ENCODE results near the gene SCYGR5.
"Not testable (repeated sequence)": the region's sequence is repeated elsewhere in the genome, so short reads cannot be mapped to it uniquely, and the experiment has no call there.

Gene SCYGR5

GRCh38 chr2:227666631-227667170 lies at the start of gene SCYGR5:
TSS of gene SCYGR5 (plus strand) at chr2:227666804. CDS start at chr2:227666804, 0 bp downstream.
- not testable (repeated sequence) for H3K4me1 Mint-ChIP-seq; H3K27ac Mint-ChIP-seq (ENCODE audit: low read depth); H3K36me3 Mint-ChIP-seq (ENCODE audit: insufficient read depth); DNase-seq (ENCODE audit: low spot score in 2 of 2); ATAC-seq (replicated peaks; ENCODE audit: extremely low read depth, poor library complexity, severe bottlenecking); H3K9me3 Mint-ChIP-seq; H3K4me3 Mint-ChIP-seq
- peaks cover 32% of the 10 kb centered on the region for H3K27me3 Mint-ChIP-seq

DNA sequence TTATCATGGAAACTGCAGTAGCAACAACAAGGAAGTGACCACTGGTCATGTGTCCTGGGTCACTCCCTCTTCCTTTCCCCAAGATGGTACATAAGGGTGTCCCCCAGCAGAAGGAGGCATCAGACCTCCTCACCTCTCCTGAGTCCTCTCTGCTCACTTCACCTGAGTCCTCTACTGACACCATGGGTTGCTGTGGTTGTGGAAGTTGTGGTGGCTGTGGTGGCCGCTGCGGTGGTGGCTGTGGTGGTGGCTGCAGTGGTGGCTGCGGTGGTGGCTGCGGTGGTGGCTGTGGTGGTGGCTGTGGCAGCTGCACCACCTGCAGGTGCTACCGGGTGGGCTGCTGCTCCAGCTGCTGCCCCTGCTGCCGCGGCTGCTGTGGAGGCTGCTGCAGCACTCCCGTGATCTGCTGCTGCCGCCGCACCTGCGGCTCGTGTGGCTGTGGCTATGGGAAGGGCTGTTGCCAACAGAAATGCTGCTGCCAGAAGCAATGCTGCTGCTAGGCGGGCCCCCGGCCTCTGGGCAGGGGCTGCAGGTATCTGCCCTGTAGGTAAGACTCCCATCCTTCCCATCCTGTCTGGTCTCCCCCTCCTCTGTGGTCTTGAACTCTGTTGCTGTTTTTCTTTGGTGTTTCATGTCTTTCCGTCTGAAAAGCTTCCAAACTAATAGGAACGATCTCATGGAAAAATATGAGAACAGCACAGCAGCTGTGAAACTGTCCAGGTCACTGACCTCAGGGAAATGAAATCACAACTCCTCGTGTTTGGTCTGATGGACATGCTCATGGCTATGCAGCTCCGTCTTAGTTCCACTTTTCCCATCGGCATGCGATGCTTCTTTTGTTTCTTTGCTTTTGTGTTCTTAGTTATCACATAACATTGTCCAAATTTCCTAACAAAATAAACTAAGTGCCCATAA lies 49.0 kb upstream of the SCYGR5 start, which contains the start of gene SCYGR4:
TSS of gene SCYGR4 (plus strand) at position 183 of the 915 bp plus-strand sequence. CDS start at position 183, 0 bp downstream.
- H3K4me3 Mint-ChIP-seq, result no peak within 1 kb of the TSS
- H3K9me3 Mint-ChIP-seq, result no peaks in the 10 kb centered on the region
- no peak for DNase-seq (ENCODE audit: low spot score in 2 of 2)

GRCh38 chr2:227623226-227623625 lies 43.4 kb upstream of the SCYGR5 start:
- no peak for DNase-seq (ENCODE audit: low spot score in 2 of 2)
- no peak overlapping the region for H3K27ac Mint-ChIP-seq (ENCODE audit: low read depth)
- no peaks in the 10 kb centered on the region for H3K9me3 Mint-ChIP-seq
- H3K4me1 Mint-ChIP-seq, result no peaks in the 10 kb centered on the region
- H3K4me3 Mint-ChIP-seq, result no peak overlapping the region
- ATAC-seq (replicated peaks; ENCODE audit: extremely low read depth, poor library complexity, severe bottlenecking), result no peak
- H3K27me3 Mint-ChIP-seq, result peaks cover 23% of the 10 kb centered on the region
- no peaks in the 10 kb centered on the region for H3K36me3 Mint-ChIP-seq (ENCODE audit: insufficient read depth)

More for the DNA sequence above, 49.0 kb upstream of the SCYGR5 start, which contains the start of gene SCYGR4:
- no peak within 1 kb of the TSS for H3K27ac Mint-ChIP-seq (ENCODE audit: low read depth)
- no peak for ATAC-seq (replicated peaks; ENCODE audit: extremely low read depth, poor library complexity, severe bottlenecking)
- no peaks in the 10 kb centered on the region for H3K36me3 Mint-ChIP-seq (ENCODE audit: insufficient read depth)
- no peaks in the 10 kb centered on the region for H3K4me1 Mint-ChIP-seq
- H3K27me3 Mint-ChIP-seq, result peaks cover 33% of the 10 kb centered on the region

DNA sequence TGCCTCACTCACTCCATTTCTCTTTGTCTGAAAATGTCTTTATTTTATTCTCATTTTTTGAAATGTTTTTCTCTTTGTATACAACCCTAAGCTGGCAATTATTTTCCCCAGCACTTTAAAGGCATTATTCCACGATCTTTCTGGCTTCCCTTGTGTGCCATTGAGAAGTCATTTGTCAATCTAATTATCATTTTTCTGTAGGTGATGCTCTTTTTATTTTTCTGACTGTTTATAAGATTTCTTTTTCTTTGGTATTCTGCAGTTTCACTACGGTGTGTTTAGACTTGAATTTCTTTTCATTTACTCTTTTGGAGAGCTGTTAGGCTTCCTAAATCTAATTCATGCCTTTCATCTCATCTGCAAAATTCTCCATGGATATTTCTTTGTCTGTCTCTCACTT lies 41.2 kb upstream of the SCYGR5 start:
- ATAC-seq (replicated peaks; ENCODE audit: extremely low read depth, poor library complexity, severe bottlenecking) (no peak), DNase-seq (ENCODE audit: low spot score in 2 of 2) (no peak)
- no peaks in the 10 kb centered on the region for H3K36me3 Mint-ChIP-seq (ENCODE audit: insufficient read depth)
- H3K4me3 Mint-ChIP-seq, result no peak overlapping the region
- no peaks in the 10 kb centered on the region for H3K9me3 Mint-ChIP-seq
- no peaks in the 10 kb centered on the region for H3K4me1 Mint-ChIP-seq
- H3K27me3 Mint-ChIP-seq, result peaks cover 34% of the 10 kb centered on the region
- no peak overlapping the region for H3K27ac Mint-ChIP-seq (ENCODE audit: low read depth)

GRCh38 chr2:227626580-227627151 lies 39.9 kb upstream of the SCYGR5 start:
- Mint-ChIP-seq H3K4me1 (no peaks in the 10 kb centered on the region), H3K27me3 (peaks cover 40% of the 10 kb centered on the region), H3K4me3 (no peak overlapping the region), H3K9me3 (no peaks in the 10 kb centered on the region), H3K27ac (ENCODE audit: low read depth) (no peak overlapping the region), H3K36me3 (ENCODE audit: insufficient read depth) (no peaks in the 10 kb centered on the region)
- ATAC-seq (replicated peaks; ENCODE audit: extremely low read depth, poor library complexity, severe bottlenecking) (no peak), DNase-seq (ENCODE audit: low spot score in 2 of 2) (no peak)

- H3K27me3 Mint-ChIP-seq, result peaks cover 38% of the 10 kb centered on the region
- no peaks in the 10 kb centered on the region for H3K36me3 Mint-ChIP-seq (ENCODE audit: insufficient read depth)
- H3K9me3 Mint-ChIP-seq, result no peaks in the 10 kb centered on the region
- DNase-seq (ENCODE audit: low spot score in 2 of 2), result no peak
- no peak overlapping the region for H3K4me3 Mint-ChIP-seq
- ATAC-seq (replicated peaks; ENCODE audit: extremely low read depth, poor library complexity, severe bottlenecking), result no peak
- H3K4me1 Mint-ChIP-seq, result no peaks in the 10 kb centered on the region
- no peak overlapping the region for H3K27ac Mint-ChIP-seq (ENCODE audit: low read depth)
These were observed 38.8 kb upstream of the SCYGR5 start for GRCh38 chr2:227627769-227628168.

DNA sequence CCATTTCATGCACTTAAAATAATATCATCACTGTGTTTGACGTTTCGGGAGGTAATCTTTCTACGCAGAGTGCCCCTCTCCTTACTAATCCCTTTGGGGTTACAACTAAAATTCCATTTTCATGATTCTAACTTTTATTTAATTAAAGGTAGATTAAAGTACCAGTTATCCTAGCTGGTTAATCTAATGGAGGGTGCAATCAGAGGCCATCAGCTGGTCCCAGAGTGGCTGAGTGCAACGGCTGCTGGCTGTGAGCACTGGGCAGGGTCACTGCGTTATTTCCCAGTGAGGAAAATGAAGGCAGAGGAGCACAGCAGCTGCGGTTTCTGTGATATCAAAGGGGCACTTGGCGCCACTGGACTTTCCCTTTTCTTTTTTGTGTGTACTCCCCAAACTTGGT lies 37.2 kb upstream of the SCYGR5 start:
- Mint-ChIP-seq H3K36me3 (ENCODE audit: insufficient read depth) (no peaks in the 10 kb centered on the region), H3K4me1 (no peaks in the 10 kb centered on the region), H3K27ac (ENCODE audit: low read depth) (no peak overlapping the region), H3K4me3 (no peak overlapping the region), H3K9me3 (no peaks in the 10 kb centered on the region), H3K27me3 (peaks cover 38% of the 10 kb centered on the region)
- ATAC-seq (replicated peaks; ENCODE audit: extremely low read depth, poor library complexity, severe bottlenecking), result no peak
- no peak for DNase-seq (ENCODE audit: low spot score in 2 of 2)

DNA sequence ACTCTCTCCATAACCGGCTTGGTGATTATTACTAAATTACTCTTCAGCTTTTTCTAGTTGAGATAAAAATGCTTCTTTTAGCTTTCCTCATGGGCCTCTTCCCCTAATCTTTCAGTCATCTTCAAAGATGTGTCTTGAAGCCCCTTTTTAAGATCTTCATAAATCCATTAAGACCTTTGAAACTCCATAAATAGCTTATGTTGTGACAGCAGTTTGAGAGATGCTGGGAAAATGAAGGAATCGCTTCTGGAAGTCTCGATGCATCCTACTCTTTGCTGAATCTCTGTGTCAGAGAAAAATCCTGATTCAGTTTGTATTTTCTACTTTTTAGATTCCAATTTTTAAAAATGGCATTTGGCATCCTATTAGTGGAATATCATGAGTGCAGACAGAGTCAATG lies 36.3 kb upstream of the SCYGR5 start:
- no peak overlapping the region for H3K27ac Mint-ChIP-seq (ENCODE audit: low read depth)
- no peak for DNase-seq (ENCODE audit: low spot score in 2 of 2)
- no peaks in the 10 kb centered on the region for H3K9me3 Mint-ChIP-seq
- ATAC-seq (replicated peaks; ENCODE audit: extremely low read depth, poor library complexity, severe bottlenecking), result no peak
- H3K36me3 Mint-ChIP-seq (ENCODE audit: insufficient read depth), result no peaks in the 10 kb centered on the region
- no peak overlapping the region for H3K4me3 Mint-ChIP-seq
- H3K27me3 Mint-ChIP-seq, result peaks cover 34% of the 10 kb centered on the region
- H3K4me1 Mint-ChIP-seq, result no peaks in the 10 kb centered on the region

DNA sequence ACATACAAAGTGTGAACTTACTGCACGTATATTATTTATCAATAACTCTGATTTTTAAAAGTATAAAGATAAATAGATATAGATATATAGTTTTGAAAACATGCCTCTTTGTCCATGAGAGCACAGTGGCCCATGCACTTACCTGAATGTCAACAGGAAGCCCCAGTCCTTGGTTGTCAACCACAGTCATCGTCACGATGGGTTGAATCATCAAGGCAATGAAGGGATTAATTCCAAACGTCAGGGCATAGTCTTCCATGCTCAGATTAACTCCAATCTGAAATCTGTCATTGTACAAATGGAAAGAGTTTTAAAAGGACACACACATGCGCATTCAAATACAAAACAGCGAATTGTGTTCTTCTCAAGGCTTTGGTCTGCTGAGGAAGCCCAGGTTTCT lies 33.8 kb upstream of the SCYGR5 start:
- H3K4me3 Mint-ChIP-seq, result no peak overlapping the region
- DNase-seq (ENCODE audit: low spot score in 2 of 2) (no peak), ATAC-seq (replicated peaks; ENCODE audit: extremely low read depth, poor library complexity, severe bottlenecking) (no peak)
- no peaks in the 10 kb centered on the region for H3K4me1 Mint-ChIP-seq
- H3K27me3 Mint-ChIP-seq, result peaks cover 25% of the 10 kb centered on the region
- no peaks in the 10 kb centered on the region for H3K9me3 Mint-ChIP-seq
- H3K27ac Mint-ChIP-seq (ENCODE audit: low read depth), result no peak overlapping the region
- H3K36me3 Mint-ChIP-seq (ENCODE audit: insufficient read depth), result no peaks in the 10 kb centered on the region

GRCh38 chr2:227634201-227634600 lies 32.4 kb upstream of the SCYGR5 start:
- Mint-ChIP-seq H3K36me3 (ENCODE audit: insufficient read depth) (no peaks in the 10 kb centered on the region), H3K9me3 (no peaks in the 10 kb centered on the region), H3K4me3 (no peak overlapping the region), H3K27me3 (peaks cover 25% of the 10 kb centered on the region), H3K27ac (ENCODE audit: low read depth) (no peak overlapping the region), H3K4me1 (no peaks in the 10 kb centered on the region)
- ATAC-seq (replicated peaks; ENCODE audit: extremely low read depth, poor library complexity, severe bottlenecking), result no peak
- DNase-seq (ENCODE audit: low spot score in 2 of 2), result no peak

GRCh38 chr2:227642656-227643055 lies 23.9 kb upstream of the SCYGR5 start:
- ATAC-seq (replicated peaks; ENCODE audit: extremely low read depth, poor library complexity, severe bottlenecking) (no peak), DNase-seq (ENCODE audit: low spot score in 2 of 2) (no peak)
- H3K27ac Mint-ChIP-seq (ENCODE audit: low read depth), result no peak overlapping the region
- H3K36me3 Mint-ChIP-seq (ENCODE audit: insufficient read depth), result no peaks in the 10 kb centered on the region
- H3K9me3 Mint-ChIP-seq, result no peaks in the 10 kb centered on the region
- no peak overlapping the region for H3K4me3 Mint-ChIP-seq
- peaks cover 15% of the 10 kb centered on the region for H3K27me3 Mint-ChIP-seq
- no peaks in the 10 kb centered on the region for H3K4me1 Mint-ChIP-seq

DNA sequence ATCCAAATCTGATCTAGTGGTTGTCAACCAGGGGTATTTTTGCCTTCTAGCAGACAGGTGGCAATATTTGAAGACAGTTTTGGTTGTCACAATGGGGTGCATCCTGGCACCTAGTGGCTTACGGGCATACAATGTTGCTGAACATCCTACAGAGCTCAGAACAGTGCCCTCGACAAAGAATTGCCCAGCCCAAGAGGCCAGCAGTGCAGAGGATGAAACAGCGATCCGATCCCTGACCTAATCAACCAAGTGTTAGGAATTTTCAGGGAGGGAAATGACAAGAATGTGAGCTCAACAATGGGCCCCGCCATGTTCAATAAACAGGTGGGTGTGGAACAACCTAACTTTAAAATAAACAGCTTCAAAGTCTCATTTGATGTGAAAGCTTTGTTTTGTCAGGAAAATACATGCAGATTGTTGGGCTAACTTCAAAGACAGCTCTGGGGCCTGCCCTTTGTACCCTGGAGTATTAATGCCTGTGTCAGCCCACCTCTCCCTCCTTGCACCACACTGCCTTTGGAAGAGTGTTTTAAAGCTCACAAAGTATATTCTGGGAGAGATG lies 22.5 kb upstream of the SCYGR5 start:
- peaks cover 24% of the 10 kb centered on the region for H3K27me3 Mint-ChIP-seq
- DNase-seq (ENCODE audit: low spot score in 2 of 2), result no peak
- H3K9me3 Mint-ChIP-seq, result no peaks in the 10 kb centered on the region
- no peaks in the 10 kb centered on the region for H3K4me1 Mint-ChIP-seq
- no peak overlapping the region for H3K27ac Mint-ChIP-seq (ENCODE audit: low read depth)
- H3K36me3 Mint-ChIP-seq (ENCODE audit: insufficient read depth), result no peaks in the 10 kb centered on the region
- no peak overlapping the region for H3K4me3 Mint-ChIP-seq
- ATAC-seq (replicated peaks; ENCODE audit: extremely low read depth, poor library complexity, severe bottlenecking), result no peak

All from central memory CD8-positive, alpha-beta T cell (primary cell).